ENCODE measurements around the gene MT1A.
"Not testable (repeated sequence)": the region's sequence is repeated elsewhere in the genome, so short reads cannot be mapped to it uniquely, and the experiment has no call there.

MT1A gene

DNA sequence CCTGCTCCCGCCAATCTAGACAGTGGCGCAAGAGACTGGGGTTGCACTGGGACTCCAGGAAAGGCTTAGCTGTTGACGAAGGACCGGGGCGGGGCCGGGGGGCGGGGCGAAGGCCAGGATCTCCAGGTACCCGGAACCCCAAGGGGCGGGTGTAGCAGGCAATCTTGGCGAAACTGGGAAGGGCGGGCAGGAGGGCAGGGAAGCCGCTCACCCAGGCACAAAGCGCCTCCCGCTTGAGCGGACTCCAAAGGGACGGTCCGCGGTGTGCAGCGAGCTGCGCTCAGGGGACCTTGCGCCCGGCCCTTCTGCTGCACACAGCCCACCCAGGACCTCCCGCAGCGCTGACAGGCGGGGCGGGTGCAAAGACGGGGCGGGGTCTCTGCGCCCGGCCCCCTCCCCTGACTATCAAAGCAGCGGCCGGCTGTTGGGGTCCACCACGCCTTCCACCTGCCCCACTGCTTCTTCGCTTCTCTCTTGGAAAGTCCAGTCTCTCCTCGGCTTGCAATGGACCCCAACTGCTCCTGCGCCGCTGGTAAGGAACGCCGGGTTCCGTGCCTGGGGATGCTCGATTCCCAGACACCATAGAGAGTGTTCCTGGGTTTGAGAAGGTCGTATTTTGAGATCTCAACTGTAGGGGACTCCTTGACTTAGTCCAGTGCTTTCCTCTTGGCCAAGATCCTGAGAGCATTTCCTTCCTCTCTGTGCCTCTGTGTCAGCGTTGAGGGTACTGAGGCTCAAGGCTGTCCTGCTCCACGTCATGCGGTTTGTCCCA is 19.3 kb downstream of the MT1A start, which contains the start of gene MT1F:
Gene MT1F, plus strand, starts transcription at position 405 of the 772 bp plus-strand sequence. Its CDS starts 100 bp downstream, at position 505.
- no peak for DNase-seq (ENCODE audit: low spot score)

DNA sequence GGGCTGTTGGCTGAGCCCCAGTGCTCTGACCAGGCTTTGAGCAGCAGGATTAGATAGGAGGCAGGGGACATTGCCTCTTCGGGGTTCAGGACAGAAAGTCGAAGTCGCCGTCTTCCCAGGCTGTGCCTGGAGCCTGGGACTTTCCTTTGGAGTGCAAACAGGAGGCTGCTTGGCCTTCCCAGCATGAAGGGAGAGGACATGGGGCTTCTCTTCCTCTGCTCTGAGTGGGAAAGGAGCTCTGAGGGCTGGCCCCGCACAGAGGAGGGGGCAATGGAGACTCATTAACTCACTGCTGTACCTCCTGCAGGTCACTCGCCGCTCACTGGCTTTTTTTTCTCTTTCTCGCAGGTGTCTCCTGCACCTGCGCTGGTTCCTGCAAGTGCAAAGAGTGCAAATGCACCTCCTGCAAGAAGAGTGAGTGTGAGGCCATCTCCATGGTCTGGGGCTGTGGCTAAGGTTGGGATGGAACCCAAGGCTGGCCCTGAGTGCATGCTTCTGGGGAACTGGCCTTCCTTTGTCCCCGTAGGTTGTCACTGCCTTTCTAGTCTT is 19.9 kb downstream of the MT1A start:
- DNase-seq (ENCODE audit: low spot score): no peak

DNA sequence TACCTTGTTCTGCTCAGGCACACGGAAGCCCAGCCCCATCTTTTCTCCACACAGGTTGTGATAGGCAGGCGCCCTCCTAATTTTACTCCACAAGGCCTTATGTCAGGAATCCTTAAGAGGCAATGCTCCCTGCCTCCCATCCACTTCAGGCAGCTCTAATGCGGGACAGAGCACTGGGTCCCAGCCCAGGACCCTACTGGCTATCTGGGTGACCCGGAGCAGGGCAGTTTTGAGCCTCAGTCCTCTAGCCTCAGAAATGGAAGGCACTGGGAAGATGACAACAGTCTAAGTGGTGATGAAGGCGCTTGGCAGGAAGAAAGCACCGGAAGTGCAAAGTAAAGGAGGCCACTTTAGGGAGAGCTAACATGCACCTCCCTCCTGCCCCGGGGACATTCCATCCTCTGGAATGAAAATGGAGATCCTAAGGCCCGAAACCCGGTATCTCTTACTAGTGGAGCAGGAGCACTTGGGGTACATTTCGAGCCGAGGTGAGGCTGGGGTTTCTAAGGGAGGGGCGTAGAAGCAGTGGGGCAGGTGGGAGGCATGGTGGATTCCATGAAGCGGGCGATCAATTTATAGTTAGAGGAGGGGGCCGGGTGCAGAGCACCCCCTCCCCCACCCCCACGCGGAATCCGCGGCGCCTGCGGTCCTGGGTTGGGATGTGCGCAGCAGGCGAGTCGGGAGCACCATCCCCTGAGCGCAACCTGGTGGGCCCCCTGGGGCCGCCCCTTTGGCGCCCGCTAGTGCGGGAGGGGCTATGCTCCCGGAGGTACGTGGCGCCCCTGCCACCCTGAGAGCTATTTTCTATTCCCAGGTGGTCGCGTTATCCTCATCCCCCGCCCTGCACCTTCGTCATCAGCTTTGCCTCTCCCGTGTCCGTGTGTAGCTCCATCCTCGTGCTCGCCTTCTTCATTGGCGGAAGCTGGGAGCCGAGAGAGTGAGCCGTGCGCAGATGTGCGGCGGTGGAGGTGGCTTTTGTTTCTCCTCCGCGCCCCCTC is 24.2 kb downstream of the MT1A start:
- DNase-seq (ENCODE audit: low spot score): no peak

DNA sequence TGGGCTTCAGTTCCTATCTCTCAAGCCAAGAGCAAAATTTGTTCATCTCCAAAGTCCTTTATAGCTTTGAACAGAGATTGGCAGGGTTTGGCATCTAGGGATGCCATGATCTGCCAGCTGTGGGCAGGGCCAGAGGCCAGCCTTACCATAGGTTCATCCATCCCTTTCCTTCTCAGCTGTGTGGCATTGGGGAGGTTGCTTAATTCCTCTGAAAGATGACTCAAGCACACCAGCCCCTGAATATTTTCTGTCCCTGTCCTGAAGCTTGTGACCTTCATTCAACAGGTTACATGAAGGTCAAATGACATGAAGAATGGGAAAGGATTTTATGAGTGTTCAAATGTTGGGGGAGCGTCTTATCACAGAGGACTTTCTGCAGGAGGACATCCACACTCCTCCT is 26.0 kb downstream of the MT1A start:
- DNase-seq (ENCODE audit: low spot score): no peak

DNA sequence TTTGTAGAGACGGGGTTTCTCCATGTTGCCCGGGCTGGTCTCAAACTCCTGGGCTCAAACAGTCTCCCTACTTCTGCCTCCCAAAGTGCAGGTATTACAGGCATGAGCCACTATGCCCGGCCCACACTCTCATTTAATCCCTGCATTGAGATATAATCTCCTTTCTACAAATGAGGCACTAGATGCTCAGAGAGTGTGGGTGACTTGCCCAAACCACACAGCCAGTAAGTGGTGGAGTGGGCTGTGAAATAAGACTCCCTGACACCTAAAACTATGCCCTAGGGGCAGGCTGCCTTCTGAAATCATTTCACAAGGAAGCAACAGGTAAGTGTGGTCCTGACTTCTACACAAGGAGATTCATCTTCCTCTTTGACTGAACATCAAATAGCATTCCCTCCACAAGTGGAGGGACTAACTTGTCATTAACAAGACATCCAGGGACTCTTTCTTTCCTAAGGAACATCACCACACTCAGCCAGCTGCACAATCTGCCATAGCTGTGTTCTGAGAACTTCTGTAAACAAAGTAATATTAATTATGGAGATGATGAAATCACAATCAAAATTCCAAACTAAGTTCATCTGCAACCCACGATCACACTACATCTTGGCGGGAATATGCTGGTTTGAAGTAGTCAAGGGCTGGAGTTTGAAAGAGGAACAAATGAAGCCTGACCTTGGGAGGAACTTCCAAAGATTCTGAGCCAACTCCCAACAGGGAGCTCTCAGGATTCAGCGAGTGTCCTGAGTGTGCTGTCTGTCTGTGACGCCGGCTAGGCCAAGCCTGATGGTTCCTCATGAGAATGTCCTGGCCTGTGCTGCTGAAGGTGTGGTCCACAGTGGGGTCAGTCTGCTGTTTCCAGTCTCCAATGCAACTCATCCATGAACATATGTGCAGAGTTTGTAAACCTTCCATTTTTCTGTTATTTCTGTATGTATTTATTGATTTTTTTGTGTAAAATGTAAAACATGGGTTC is 27.1 kb downstream of the MT1A start:
- DNase-seq (ENCODE audit: low spot score): not testable (repeated sequence)

DNA sequence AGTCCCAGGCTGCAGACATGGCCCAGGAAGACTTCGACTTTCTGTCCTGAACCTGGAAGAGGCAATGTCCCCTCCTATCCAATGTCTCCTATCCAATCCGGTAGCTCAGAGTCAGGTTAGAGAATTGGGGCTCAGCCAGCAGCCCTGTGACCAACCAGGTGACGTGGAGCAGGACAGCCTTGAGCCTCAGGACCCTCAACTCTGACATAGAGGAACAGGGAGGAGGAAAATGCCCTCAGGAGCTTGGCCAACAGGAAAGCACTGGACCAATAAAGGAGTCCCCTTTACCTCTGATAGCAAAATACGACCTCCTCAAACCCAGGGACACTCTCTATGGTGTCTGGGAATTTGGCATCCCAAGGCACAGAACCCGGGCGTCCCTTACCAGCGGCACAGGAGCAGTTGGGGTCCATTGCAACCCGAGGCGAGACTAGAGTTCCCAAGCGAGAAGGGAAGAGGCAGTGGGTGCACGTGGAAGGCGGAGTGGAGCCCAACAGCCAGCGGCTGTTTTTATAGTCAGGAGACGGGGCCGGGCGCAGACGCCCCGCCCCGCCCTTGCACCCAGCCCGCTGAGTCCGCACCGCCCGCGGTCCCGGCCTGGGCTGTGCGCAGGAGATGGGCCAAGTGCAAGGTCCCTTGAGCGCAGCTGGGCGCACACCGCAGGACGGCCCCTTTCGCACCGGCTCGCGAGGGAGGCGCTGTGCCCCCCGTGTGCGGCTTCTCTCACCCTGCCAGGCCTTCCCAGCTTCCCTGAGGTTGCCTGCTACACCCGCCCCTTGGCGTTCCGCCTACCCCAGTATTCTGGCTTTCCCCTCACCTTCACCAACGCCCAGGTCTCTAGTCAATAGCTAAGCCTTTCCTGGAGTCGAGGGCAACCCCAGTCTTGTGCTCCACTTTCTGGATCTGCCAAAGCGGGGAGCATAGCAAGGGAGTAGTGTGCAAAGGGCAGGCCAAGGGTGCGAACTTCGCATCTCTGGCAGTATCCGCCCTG is 29.4 kb downstream of the MT1A start, which contains the start of gene MT1G:
Gene MT1G, minus strand, starts transcription at position 485 of the 991 bp plus-strand sequence. Its CDS starts 72 bp downstream, at position 413.
- no peak for DNase-seq (ENCODE audit: low spot score)

DNA sequence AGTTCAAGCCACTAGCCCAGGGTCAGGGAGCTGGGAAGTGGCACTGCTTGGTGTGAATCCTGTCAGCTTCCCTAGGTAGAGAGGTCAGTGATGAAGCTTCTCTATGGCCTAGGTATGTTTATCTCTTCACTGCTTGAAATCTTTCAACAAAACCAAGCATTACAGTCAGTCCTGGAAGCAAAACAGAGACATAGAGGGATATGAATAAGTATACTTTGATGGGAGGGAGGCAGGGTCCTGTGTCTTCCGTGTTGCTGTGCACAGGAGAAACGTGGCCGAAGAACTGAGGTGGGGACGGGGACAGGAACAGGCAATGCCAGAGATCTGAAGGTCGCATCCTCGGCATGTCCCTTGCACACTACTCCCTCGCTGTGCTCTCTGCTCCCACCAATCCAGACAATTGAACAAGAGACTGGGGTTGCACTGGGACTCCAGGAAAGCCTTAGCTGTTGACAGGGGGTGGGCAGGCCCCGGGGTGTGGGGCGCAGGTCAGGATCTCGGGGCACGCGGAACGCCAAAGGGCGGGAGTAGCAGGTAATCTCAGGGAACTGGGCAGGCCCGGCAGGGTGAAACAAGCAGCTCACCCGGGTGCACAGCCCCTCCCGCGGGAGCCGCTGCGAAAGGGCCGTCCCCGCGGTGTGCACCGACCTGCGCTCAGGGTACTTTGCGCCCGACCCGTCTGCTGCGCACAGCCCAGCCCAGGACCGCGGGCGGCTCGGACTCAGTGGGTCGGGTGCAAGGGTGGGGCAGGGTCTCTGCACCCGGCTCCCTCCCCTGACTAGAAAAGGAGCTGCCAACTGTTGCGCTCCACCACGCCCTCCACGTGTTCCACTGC is 30.8 kb downstream of the MT1A start, which contains the start of gene MT1H:
Gene MT1H, plus strand, starts transcription at position 810 of the 835 bp plus-strand sequence. CDS start 71 bp downstream, outside the sequence.
- DNase-seq (ENCODE audit: low spot score): no peak

DNA sequence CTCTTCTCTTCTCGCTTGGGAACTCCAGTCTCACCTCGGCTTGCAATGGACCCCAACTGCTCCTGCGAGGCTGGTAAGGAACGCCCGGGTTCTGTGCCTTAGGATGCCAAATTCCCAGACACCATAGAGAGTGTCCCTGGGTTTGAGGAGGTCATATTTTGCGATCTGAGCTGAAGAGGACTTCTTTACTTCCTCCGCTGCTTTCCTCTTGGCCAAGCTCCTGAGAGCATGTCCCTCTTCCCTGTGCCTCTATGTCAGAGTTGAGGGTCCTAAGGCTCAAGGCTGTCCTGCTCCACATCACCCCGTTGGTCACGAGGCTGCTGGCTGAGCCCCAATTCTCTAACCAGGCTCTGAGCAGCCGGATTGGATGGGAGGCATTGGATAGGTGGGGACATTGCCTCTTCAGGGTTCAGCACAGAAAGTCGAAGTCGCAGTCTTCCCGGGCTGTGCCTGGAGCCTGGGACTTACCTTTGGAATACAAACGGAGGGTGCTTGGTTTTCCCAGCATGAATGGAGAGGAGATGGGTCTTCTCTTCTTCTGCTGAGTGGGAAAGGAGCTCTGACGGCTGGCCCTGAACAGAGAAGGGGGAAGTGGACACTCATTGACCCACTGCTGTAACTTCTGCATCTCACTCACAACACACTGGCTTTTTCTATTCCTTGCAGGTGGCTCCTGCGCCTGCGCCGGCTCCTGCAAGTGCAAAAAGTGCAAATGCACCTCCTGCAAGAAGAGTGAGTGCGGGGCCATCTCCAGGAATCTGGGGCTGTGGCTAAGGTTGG is 31.6 kb downstream of the MT1A start:
- no peak for DNase-seq (ENCODE audit: low spot score)

DNA sequence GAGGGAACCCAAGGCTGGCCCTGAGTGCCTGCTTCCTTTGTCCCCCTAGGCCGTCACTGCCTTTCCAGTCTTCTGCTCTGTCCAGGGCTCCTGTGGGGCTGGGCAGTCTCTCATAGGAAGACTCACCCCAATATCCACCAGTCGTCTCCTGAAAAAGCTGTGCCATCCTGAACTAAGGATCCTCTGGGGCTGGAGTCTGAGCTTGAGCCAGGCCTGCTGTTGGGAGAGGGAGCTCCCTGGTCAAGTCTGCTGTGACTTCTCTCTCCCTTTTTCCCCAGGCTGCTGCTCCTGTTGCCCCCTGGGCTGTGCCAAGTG is 32.1 kb downstream of the MT1A start:
- no peak for DNase-seq (ENCODE audit: low spot score)

DNA sequence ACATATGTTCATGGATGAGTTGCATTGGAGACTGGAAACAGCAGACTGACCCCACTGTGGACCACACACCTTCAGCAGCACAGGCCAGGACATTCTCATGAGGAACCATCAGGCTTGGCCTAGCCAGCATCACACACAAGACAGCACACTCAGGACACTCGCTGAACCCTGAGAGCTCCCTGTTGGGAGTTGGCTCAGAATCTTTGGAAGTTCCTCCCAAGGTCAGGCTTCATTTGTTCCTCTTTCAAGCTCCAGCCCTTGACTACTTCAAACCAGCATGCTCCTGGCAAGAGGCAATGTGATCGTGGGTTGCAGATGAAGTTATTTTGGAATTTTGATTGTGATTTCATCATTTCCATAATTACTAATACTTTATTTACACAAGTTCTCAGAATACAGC is 33.2 kb downstream of the MT1A start:
- not testable (repeated sequence) for DNase-seq (ENCODE audit: low spot score)

DNA sequence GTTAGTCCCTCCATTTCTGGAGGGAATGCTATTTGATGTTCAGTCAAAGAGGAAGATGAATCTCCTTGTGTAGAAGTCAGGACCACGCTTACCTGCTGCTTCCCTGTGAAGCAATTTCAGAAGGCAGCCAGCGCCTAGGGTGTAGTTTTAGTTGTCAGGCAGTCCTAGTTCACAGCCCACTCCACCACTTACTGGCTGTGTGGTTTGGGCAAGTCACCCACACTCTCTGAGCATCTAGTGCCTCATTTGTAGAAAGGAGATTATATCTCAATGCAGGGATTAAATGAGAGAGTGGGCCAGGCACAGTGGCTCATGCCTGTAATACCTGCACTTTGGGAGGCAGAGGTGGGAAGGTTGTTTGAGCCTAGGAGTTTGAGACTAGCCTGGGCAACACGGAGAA is 33.7 kb downstream of the MT1A start:
- not testable (repeated sequence) for DNase-seq (ENCODE audit: low spot score)

DNA sequence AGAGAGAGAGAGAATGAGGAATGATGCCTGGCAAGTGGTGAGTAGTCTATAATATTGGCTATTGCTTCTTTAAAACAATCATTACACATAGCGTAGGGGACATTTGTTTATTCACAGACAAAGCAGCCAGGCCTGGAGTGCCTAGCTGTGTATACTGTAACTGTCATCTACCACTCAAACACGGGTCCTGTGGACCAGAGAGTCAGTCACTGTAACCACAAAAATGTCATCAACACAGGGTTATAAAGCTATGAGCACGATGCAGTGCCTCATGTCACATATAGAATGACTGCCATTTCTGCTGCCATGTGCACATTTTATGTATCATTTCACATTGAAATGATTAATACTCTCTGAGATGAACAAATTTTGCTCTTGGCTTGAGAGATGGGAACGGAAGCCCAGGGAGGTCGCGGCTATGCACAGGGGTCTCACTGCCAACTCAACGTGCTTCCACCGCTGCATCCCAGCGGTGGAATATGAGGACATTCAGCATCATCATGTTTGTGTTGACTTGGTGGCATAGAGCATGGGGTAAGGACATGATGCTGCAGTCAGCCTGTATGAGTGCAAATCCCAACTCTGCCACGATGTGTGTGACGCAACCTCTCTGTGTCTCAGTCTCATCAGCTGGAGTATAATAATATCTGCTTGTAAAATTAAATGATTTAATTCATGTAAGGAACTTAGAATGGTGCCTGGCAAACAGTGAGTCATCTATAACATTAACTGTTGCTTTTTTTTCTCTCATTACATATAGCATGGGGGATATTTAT is 34.5 kb downstream of the MT1A start:
- DNase-seq (ENCODE audit: low spot score): no peak

DNA sequence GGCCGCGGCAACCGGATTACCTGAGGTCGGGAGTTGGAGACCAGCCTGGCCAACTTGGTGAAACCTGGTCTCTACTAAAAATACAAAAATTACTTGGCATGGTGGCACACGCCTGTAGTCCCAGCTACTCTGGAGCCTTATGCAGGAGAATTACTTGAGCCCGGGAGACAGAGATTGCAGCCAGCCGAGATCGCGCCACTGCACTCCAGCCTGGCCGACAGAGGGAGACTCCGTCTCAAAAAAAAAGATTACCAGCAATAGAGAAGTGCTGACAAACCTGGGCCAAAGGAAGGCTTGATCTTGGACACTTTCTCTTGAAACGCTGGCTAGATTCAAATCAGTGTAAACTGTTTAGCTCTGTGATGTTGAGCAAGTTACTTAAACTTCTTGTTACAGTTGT is 35.5 kb downstream of the MT1A start:
- DNase-seq (ENCODE audit: low spot score): no peak

DNA sequence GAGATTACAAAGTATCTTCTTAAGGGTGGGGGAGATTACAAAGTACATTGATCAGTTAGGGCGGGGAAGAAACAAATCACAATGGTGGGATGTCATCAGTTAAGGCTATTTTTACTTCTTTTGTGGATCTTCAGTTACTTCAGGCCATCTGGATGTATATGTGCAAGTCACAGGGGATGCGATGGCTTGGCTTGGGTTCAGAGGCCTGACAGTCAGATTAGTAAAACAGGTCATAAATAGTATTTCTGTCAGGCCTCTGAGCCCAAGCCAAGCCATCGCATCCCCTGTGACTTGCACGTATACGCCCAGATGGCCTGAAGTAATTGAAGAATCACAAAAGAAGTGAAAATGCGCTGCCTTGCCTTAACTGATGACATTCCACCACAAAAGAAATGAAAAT is 36.1 kb downstream of the MT1A start:
- not testable (repeated sequence) for DNase-seq (ENCODE audit: low spot score)

DNA sequence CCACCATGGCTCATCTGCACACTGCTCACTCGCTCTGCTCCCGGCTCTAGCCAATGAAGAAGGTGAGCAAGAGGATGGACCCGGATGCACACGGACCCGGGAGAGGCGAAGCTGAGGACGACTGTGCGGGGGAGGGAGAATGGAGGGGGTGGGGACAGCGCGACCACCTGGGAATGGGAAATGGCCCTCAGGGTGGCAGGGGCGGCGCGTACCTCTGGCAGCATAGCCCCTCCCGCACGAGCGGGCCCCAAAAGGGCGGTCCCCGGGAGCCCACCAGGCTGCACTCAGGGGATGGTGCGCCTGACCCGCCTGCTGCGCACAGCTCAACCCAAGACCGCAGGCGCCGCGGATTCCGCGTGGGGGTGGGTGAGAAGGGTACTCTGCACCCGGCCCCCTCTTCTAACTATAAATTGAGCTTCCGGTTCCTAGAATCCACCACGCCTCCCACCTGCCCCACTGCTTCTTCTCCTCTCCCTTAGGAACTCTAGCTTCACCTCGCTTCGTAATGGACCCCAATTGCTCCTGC is 37.3 kb downstream of the MT1A start:
- no peak for DNase-seq (ENCODE audit: low spot score)

DNA sequence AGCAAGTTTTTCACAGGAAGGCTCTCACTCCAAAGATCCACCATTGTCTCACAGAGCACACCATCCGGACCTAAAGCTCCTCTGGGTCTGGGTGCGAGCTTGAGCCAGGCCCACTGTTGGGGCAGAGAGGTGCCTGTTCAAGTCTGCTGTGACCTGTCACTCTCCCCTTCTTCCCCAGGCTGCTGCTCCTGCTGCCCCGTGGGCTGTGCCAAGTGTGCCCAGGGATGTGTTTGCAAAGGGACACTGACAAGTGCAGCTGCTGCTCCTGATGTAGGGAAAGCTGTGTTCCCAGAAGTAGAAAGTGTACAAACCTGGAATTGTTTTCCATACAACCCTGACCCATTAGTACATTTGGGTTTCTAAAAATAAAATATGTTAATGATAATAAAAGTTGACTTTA is 39.0 kb downstream of the MT1A start:
- no peak for DNase-seq (ENCODE audit: low spot score)

DNA sequence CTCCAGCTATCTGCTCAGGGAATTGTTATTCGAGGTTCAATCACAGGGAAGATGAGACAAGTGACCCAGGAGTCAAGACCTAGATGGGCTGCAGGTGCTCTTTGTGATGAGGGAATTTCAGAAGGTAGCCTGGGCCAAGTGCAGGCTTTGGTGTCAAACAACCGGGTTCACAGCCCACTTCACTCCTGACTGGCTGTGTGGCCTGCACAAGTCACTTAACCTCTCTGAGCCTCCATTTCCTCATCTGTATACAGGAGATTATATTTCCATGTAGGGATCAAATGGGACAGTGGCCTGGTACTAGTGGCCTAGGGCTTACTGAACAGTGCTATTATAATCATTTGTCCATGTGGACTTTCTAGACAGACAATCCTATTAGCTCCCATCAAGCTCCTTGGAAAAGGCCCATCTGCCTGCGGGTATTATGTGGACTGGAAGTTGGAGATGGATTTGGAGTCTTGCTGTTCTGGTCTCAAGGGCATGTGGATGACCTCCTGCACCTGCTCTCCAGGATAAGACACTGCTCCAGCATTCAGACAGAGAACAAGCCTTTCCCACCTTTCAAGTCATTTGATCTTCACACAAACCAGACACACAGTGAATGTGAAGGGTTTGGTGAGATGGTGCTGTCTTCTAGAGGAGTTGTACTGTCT is 40.7 kb downstream of the MT1A start:
- no peak for DNase-seq (ENCODE audit: low spot score)
